ENCODE data around the gene ARL2BP. TPM values are rescaled to one million over a fixed set of nuclear protein-coding genes. Genes with fewer than 3 reads are reported as not detected.

Gene ARL2BP
- total and polyA plus RNA-seq, 9 of the 15 experiments (the other 6 are each of a cell fraction or from before 2014, with no cell fraction given), result 16.7 to 41.8 (median 27.2) TPM

- WGBS (ENCODE audit: insufficient coverage, low coverage, missing lambda C conversion rate), result 22% methylated on average over 36 of the region's 95 CpGs
- intact Hi-C loops (cut with micrococcal nuclease) (no loop called here), in situ Hi-C loops (cut with MboI) (no loop called here)
- Histone ChIP-seq H4K20me1 (replicated peaks; ENCODE audit: control insufficient read depth, insufficient read depth, low read length) (no peaks in the 10 kb centered on the region), H3K9ac (ENCODE audit: insufficient read depth in 1 of 2, low read depth in 2 of 2, low read length in 2 of 2) (peak within 1 kb of the TSS; percentile 51 to 92; a peak in 3 of 4 replicates), H3K4me2 (ENCODE audit: insufficient read depth, low read length) (peak within 1 kb of the TSS; percentile 73), H3K27me3 (ENCODE audit: control insufficient read depth in 2 of 2, insufficient read depth in 2 of 2, low read length in 2 of 2) (peaks cover 4 to 19% of the 10 kb centered on the region in 2 experiments; a peak in 4 of 5 replicates), H3K9me1 (ENCODE audit: control insufficient read depth, insufficient read depth, low read length) (no peaks in the 10 kb centered on the region), H3K9me3 (replicated peaks; ENCODE audit: control insufficient read depth, insufficient read depth, low read depth, low read length) (no peaks in the 10 kb centered on the region), H3K79me2 (ENCODE audit: control insufficient read depth, insufficient read depth, low read length) (no peaks in the 10 kb centered on the region), H3K4me3 (peak within 1 kb of the TSS; percentile 59), H3K27ac (ENCODE audit: extremely low read depth, low read depth, low read length) (no peak within 1 kb of the TSS), H3K36me3 (ENCODE audit: control insufficient read depth, insufficient read depth, low read length) (no peaks in the 10 kb centered on the region), H2AFZ (ENCODE audit: low read depth, low read length) (peak within 1 kb of the TSS; percentile 96), H3K4me1 (replicated peaks in 1 of 2; ENCODE audit: control insufficient read depth in 2 of 2, insufficient read depth in 2 of 2, low read length in 2 of 2) (peaks cover 4 to 17% of the 10 kb centered on the region in 2 experiments; a peak in 3 of 5 replicates)
- DNase-seq (ENCODE audit: extremely low read depth in 1 of 4, low spot score in 3 of 4) (peak; percentile 63 to 95 (median 90)), FAIRE-seq (peak; percentile 44), ATAC-seq (peak; percentile 90)
- BruUV-seq (replicated peaks), result no TSS peak
- ChIA-PET CTCF (ENCODE audit: low intra/inter-chr PET ratio) (no interaction called here), POLR2A (interaction anchor here (0.6 kb wide), 1 partner anchor 198 kb away, joined by 3 read pairs; no protein-coding TSS in a partner anchor)
- TF ChIP-seq CTCF (IDR thresholded peaks at IDR 0.05 in 2 of 3, conservative IDR thresholded peaks at IDR 0.05 in 1 of 3; ENCODE audit: insufficient read depth in 2 of 3, low read depth in 1 of 3, low read length in 3 of 3) (0 out of 6 replicates have a peak, but pooled peaks of 1 of the 3 experiments have one; percentile 4), ZBTB49 (CRISPR knock-in tag; IDR thresholded peaks at IDR 0.05; ENCODE audit: borderline replicate concordance) (peak; percentile 86; the same call in 1 of the 2 replicates), CCNT2 (IDR thresholded peaks at IDR 0.05; ENCODE audit: borderline replicate concordance, extremely low read depth, insufficient read length, low read depth, low read length) (peak; percentile 65), ZNF589 (CRISPR knock-in tag; IDR thresholded peaks at IDR 0.05; ENCODE audit: low read depth) (0 out of 2 replicates have a peak, but pooled peaks have one; percentile 25), ZNF224 (CRISPR knock-in tag; IDR thresholded peaks at IDR 0.05) (0 out of 2 replicates have a peak, but pooled peaks have one; percentile 65), NFIX (CRISPR knock-in tag; IDR thresholded peaks at IDR 0.05; ENCODE audit: low read depth) (no peak), SNRNP70 (optimal IDR thresholded peaks at IDR 0.05; ENCODE audit: low read depth, low read length) (no peak), ZNF592 (IDR thresholded peaks at IDR 0.05) (peak; percentile 86), ZNF133 (CRISPR knock-in tag; IDR thresholded peaks at IDR 0.05) (no peak), SAFB (IDR thresholded peaks at IDR 0.05; ENCODE audit: borderline replicate concordance, low read depth, low read length) (peak; percentile 64), ZNF282 (CRISPR knock-in tag; IDR thresholded peaks at IDR 0.05) (peak; percentile 97), ZNF431 (CRISPR knock-in tag; IDR thresholded peaks at IDR 0.05) (peak; percentile 90)
These were observed 39.3 kb downstream of the ARL2BP start, which contains the start of gene PLLP for GRCh38 chr16:57284209-57284951. Gene PLLP (minus strand): TSS chr16:57284672. CDS start chr16:57284540, 132 bp downstream.

Measured in K562 (cell line).